ENCODE data around the gene HYI. TPM values are rescaled to one million over a fixed set of nuclear protein-coding genes. Genes with fewer than 3 reads are reported as not detected.

Gene HYI
- polyA plus RNA-seq, 1 of the 3 experiments (the other 2 are of a cell fraction): 11.1 TPM

- no peak overlapping the region for H2AFZ ChIP-seq (ENCODE audit: low read depth)
- H3K4me2 ChIP-seq: no peak overlapping the region
- H3F3A ChIP-seq (replicated peaks; ENCODE audit: insufficient read depth): no peaks in the 10 kb centered on the region
- no peak for TF ChIP-seq CHD2 (IDR thresholded peaks at IDR 0.05; ENCODE audit: low read length, partially characterized antibody)
- no peak for TF ChIP-seq FOXM1 (IDR thresholded peaks at IDR 0.05; ENCODE audit: low read depth)
- TF ChIP-seq GABPA (IDR thresholded peaks at IDR 0.05; ENCODE audit: low read depth): no peak
- TF ChIP-seq FOXJ3 (CRISPR knock-in tag; IDR thresholded peaks at IDR 0.05): no peak
- TF ChIP-seq FOSL2 (IDR thresholded peaks at IDR 0.05; ENCODE audit: borderline replicate concordance, low read depth): no peak
- TF ChIP-seq RAD21 (IDR thresholded peaks at IDR 0.05; ENCODE audit: low read length): no peak
- no peak for TF ChIP-seq EP300 (IDR thresholded peaks at IDR 0.05; ENCODE audit: borderline replicate concordance in 1 of 2, low read depth in 1 of 2, low read length in 1 of 2)
- no peak for TF ChIP-seq YY1 (IDR thresholded peaks at IDR 0.05; ENCODE audit: low read depth)
- TF ChIP-seq CTCF (IDR thresholded peaks at IDR 0.05): no peak
- TF ChIP-seq POLR2AphosphoS5 (IDR thresholded peaks at IDR 0.05; ENCODE audit: low read depth, low read length): no peak
- no peak for TF ChIP-seq RXRA (IDR thresholded peaks at IDR 0.05; ENCODE audit: borderline replicate concordance, low read depth)
- TF ChIP-seq ELF1 (IDR thresholded peaks at IDR 0.05): no peak
- WGBS (ENCODE audit: low lambda C conversion rate): 91% methylated on average over 10 of the region's 12 CpGs
- no peaks in the 10 kb centered on the region for H3K9me3 ChIP-seq
- no peaks in the 10 kb centered on the region; a peak in 1 of 4 replicates for H3K4me1 ChIP-seq (ENCODE audit: control insufficient read depth in 1 of 2, insufficient read depth in 2 of 2, low read depth in 1 of 2, low read length in 1 of 2)
- no peaks in the 10 kb centered on the region for H3K9me2 ChIP-seq
- ChIA-PET POLR2A (no interaction called here), CTCF (interaction anchor here (1.4 to 5.4 kb wide), 3 partner anchors 10 to 216 kb away, joined by 3 to 20 read pairs (median 4); no protein-coding TSS in a partner anchor)
- H4K20me1 ChIP-seq (ENCODE audit: insufficient read depth): no peaks in the 10 kb centered on the region
- no peak for DNase-seq
- H3K27me3 ChIP-seq (ENCODE audit: insufficient read depth): no peaks in the 10 kb centered on the region
- no peak overlapping the region for H3K4me3 ChIP-seq (ENCODE audit: low read depth in 2 of 2, low read length in 1 of 2)
- no peak overlapping the region for H3K9ac ChIP-seq
- no peak overlapping the region; a peak in 1 of 4 replicates for H3K27ac ChIP-seq (ENCODE audit: low read depth in 2 of 2, low read length in 1 of 2)
- H3K79me2 ChIP-seq (ENCODE audit: insufficient read depth): no peaks in the 10 kb centered on the region
- peaks cover 3 to 84% of the 10 kb centered on the region in 2 experiments for H3K36me3 ChIP-seq (replicated peaks in 1 of 2; ENCODE audit: control insufficient read depth in 1 of 2, insufficient read depth in 2 of 2, low read length in 1 of 2)
These were observed 11.0 kb downstream of the HYI start for GRCh38 chr1:43442756-43443155.

- H2AFZ ChIP-seq (ENCODE audit: low read depth): no peak overlapping the region
- ChIA-PET POLR2A (interaction anchor here (0.9 kb wide), 1 partner anchor 12 kb away, joined by 3 read pairs; the partner anchor contains the start of gene HYI), CTCF (interaction anchor here (1.4 to 5.4 kb wide), 2 partner anchors 13 to 215 kb away, joined by 4 to 20 read pairs; no protein-coding TSS in a partner anchor)
- no peaks in the 10 kb centered on the region for H3K9me3 ChIP-seq
- H3K9ac ChIP-seq: no peak overlapping the region
- H3K36me3 ChIP-seq (replicated peaks in 1 of 2; ENCODE audit: control insufficient read depth in 1 of 2, insufficient read depth in 2 of 2, low read length in 1 of 2): peaks cover 3 to 80% of the 10 kb centered on the region in 2 experiments
- H3F3A ChIP-seq (replicated peaks; ENCODE audit: insufficient read depth): no peaks in the 10 kb centered on the region
- H3K27me3 ChIP-seq (ENCODE audit: insufficient read depth): no peaks in the 10 kb centered on the region
- WGBS (ENCODE audit: low lambda C conversion rate): 96% methylated on average over 10 of the region's 18 CpGs
- no peaks in the 10 kb centered on the region for H4K20me1 ChIP-seq (ENCODE audit: insufficient read depth)
- no peaks in the 10 kb centered on the region; a peak in 1 of 4 replicates for H3K4me1 ChIP-seq (ENCODE audit: control insufficient read depth in 1 of 2, insufficient read depth in 2 of 2, low read depth in 1 of 2, low read length in 1 of 2)
- H3K79me2 ChIP-seq (ENCODE audit: insufficient read depth): no peaks in the 10 kb centered on the region
- H3K27ac ChIP-seq (ENCODE audit: low read depth in 2 of 2, low read length in 1 of 2): no peak overlapping the region
- H3K4me2 ChIP-seq: no peak overlapping the region
- no peaks in the 10 kb centered on the region for H3K9me2 ChIP-seq
- H3K4me3 ChIP-seq (ENCODE audit: low read depth in 2 of 2, low read length in 1 of 2): no peak overlapping the region
- TF ChIP-seq RXRA (IDR thresholded peaks at IDR 0.05; ENCODE audit: borderline replicate concordance, low read depth): no peak
- TF ChIP-seq FOXM1 (IDR thresholded peaks at IDR 0.05; ENCODE audit: low read depth): no peak
- TF ChIP-seq ELF1 (IDR thresholded peaks at IDR 0.05): no peak
- TF ChIP-seq RAD21 (IDR thresholded peaks at IDR 0.05; ENCODE audit: low read length): no peak
- TF ChIP-seq NFIC (IDR thresholded peaks at IDR 0.05; ENCODE audit: borderline replicate concordance): no peak
- TF ChIP-seq MAX (IDR thresholded peaks at IDR 0.05; ENCODE audit: low read depth): no peak
- no peak for TF ChIP-seq TCF12 (IDR thresholded peaks at IDR 0.05)
- TF ChIP-seq TEAD4 (IDR thresholded peaks at IDR 0.05; ENCODE audit: borderline replicate concordance, insufficient read depth): no peak
- no peak for TF ChIP-seq GABPA (IDR thresholded peaks at IDR 0.05; ENCODE audit: low read depth)
- TF ChIP-seq CTCF (IDR thresholded peaks at IDR 0.05): no peak
- TF ChIP-seq USF2 (IDR thresholded peaks at IDR 0.05; ENCODE audit: borderline replicate concordance, low read depth, low read length): no peak
- no peak for TF ChIP-seq NRF1 (IDR thresholded peaks at IDR 0.05; ENCODE audit: low read depth, low read length)
- DNase-seq: no peak
These were observed 11.7 kb downstream of the HYI start for GRCh38 chr1:43441894-43442637.

Measured in SK-N-SH (cell line).